ENCODE measurements around the gene KRT14.

- TF ChIP-seq CTCF (IDR thresholded peaks at IDR 0.05) (no peak), POLR2A (IDR thresholded peaks at IDR 0.05) (no peak), POLR2AphosphoS5 (IDR thresholded peaks at IDR 0.05) (no peak)
Observed at GRCh38 chr17:41575336-41575735, 11.4 kb downstream of the KRT14 start.
